ENCODE data around the gene ZNF385C.
"Not testable (repeated sequence)": the region's sequence is repeated elsewhere in the genome, so short reads cannot be mapped to it uniquely, and the experiment has no call there.

The ZNF385C gene, protein sequence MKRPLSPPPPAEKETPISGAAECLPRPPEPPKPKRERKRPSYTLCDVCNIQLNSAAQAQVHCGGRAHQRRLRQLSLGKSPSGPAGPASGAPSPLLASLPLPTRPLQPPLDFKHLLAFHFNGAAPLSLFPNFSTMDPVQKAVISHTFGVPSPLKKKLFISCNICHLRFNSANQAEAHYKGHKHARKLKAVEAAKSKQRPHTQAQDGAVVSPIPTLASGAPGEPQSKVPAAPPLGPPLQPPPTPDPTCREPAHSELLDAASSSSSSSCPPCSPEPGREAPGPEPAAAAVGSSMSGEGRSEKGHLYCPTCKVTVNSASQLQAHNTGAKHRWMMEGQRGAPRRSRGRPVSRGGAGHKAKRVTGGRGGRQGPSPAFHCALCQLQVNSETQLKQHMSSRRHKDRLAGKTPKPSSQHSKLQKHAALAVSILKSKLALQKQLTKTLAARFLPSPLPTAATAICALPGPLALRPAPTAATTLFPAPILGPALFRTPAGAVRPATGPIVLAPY

GRCh38 chr17:42097691-42098631 is at the start of gene ZNF385C:
ZNF385C (minus strand) TSS chr17:42098473; CDS start chr17:42063056, 35,417 bp downstream.
- no peak for DNase-seq

DNA sequence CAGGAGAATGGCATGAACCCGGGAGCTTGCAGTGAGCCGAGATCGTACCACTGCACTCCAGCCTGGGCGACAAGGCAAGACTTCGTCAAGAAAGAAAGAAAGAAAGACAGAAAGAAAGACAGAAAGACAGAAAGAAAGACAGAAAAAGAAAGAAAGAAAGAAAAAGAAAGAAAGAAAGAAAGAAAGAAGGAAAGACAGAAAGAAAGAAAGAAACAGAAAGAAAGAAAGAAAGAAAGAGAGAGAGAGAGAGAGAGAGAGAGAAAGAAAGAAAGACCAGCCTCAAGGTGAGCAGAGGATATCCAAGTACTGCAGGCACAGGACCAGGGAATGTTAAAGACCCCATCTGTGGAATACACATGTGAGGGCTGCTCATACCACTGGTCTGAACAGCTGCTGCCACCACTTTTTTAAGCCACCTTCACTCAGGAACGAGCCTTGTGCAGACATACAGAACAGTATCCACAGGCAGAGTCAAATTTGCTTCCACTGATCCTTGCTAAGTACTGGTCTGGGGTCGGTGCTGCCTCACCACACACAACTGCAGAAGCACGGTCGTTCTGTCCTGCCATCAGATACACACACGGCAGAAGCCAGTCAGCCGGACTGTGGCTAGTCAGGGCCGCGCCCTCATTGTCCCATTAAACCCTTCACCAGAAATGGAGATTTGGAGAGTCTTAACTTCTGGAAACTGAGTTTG is 48.8 kb upstream of the ZNF385C start:
- no peak for DNase-seq

GRCh38 chr17:42143138-42143537 is 44.9 kb upstream of the ZNF385C start:
- not testable (repeated sequence) for DNase-seq

- no peak for DNase-seq
These were observed 44.2 kb upstream of the ZNF385C start for GRCh38 chr17:42142371-42142896.

- no peak for DNase-seq
These were observed 43.1 kb upstream of the ZNF385C start for GRCh38 chr17:42141382-42141781.

DNA sequence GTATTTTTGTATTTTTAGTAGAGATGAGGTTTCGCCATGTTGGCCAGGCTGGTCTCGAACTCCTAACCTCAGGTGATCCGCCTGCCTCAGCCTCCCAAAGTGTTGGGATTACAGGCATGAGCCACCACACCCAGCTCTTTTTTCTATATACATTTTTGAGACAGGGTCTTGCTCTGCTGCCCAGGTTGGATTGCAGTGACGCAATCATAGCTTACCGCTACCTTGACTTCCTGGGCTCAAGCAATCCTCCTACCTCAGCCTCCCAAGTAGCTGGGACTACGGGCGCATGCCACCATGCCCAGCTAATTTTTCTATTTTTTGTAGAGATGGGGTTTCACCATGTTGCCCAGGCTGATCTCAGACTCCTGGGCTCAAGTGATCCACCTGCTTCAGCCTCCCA is 42.4 kb upstream of the ZNF385C start:
- DNase-seq, result not testable (repeated sequence)

DNA sequence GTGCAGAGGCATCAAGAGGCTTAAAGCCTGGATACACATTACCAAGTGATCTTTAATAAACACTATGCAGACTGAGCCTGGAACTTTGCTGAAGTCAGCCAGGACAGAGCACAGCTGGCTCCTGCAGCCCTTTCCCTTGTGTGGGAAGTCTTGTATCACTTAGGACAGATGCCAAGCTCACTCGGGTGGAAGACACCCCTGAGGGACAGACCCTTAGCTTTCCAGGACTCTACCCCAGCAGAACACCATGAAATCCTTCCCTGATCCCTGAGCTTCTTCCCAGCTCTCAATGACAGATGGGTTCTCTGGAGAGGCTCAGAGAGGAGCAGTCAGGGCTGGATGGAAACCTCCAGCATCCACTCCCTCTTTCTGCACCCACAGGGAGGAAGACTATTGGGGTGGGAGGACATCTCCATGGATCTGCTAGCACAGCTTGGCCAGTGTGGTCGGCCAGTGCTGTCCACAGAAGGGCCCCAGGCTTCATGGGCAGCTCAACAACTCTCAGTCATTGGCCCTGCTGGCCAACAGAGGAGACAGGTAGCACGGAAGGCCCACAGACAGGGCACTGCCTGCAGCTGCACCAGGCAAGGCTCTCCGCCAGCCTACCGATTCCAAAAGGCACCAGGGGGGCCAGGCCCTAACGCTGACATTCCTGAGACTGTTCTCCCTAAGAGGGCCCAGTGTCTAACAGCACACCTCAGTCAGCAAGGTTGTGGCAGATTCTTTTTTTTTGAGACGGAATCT is 40.6 kb upstream of the ZNF385C start:
- DNase-seq, result no peak

GRCh38 chr17:42136654-42137051 is 38.4 kb upstream of the ZNF385C start:
- DNase-seq, result no peak

- DNase-seq, result peak; percentile 21
These were observed 37.7 kb upstream of the ZNF385C start for GRCh38 chr17:42135664-42136653.

DNA sequence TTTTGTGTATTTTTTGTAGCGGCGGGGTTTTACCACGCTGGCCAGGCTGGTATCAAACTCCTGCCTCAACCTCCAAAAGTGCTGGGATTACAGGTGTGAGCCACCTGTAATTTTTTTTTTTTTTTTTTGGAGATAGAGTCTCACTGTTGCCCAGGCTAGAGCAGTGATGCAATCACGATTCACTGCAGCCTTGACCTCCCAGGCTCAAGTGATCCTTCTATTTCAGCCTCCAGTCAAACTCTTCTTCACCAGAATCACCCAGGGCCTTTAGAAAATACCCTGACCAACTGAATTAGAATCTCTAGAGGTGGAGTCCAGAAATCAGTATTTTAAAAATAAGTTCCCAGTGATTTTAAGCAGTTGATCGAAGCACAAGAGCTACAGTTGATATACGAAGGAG is 36.9 kb upstream of the ZNF385C start:
- DNase-seq, result no peak

DNA sequence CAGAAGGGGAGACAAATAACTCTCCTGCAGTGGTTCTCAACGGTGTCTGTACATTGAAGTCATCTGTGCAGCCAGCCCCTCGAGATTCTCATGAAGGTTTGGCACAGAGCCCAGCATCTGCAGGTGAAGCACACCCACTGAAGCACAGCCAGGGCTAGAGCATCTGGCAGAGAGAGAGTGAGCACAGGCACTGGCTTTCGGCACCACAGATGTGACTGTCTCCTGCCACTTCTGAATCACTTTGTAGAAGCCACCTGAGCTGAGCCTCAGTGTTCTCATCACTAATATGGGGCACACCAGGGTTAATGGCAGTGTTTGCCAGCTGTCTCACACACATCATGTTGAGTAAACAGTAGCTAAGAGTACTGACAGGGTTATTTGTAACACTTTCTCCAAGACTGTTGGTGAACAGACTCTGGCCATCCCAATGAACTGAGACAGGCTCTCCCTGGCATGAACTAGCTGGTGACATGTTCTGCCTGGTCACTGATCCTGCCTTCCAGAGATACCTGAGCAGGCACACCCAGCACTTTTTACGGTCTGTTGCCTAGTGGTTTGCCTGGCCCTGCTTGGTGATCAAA is 35.3 kb upstream of the ZNF385C start:
- DNase-seq, result no peak

DNA sequence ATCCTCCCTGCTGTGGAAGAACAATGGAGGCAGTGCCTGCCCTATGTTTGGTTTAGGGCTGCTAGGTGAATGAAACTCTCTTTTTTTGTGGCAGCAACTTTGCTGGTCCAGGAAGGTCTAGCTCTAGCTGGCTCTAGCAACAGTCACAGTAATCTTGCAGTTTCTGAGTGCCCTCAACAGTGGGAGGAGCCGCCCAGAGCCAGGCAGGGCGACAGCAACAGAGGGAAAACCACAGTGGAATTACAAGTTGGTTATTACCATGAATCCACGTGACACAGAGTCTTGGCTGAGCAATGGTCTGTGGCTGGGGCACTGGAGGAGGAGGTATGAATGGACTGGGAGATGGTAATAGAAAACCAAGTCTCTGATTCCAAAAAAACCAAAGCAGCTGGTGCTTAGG is 34.7 kb upstream of the ZNF385C start:
- no peak for DNase-seq

DNA sequence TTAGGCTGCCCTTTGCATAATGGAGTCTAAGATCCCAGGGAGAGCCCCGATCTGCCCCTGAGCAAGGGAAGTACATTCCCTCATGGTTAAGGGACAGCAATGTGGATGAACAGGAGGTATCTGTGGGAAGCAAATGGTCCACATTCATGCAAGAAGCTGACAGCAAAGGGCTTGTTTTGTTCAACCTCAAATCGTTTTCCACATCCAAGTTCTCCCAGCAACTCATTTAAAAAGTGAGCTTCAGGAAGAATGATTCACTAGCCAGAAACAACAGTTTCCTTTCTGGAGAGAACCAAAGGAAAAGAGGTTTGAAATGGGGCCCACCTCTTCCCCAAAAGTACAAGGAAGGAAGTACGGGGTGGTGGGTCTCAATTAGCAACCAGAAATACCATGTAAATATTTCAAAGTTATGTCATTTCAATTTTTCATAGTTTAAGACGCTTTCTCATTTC is 33.7 kb upstream of the ZNF385C start:
- no peak for DNase-seq

DNA sequence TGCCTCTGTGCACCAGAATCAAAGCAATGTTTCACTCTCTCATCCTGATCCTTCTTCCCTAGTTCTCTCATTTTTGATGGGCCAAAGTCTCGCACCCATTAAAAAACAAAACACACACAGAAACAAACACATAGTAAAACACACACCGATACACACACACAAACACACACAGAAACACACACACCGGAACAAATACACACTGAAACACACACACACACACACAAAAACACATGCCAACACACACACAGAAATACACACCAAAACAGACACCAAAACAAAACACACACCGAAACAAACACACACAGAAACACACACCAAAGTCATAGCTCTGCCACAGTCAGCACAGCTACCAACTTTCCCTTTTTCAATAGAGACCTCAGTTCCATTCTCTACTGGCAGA is 33.0 kb upstream of the ZNF385C start:
- no peak for DNase-seq

GRCh38 chr17:42130310-42130936 is 32.1 kb upstream of the ZNF385C start:
- DNase-seq, result no peak

DNA sequence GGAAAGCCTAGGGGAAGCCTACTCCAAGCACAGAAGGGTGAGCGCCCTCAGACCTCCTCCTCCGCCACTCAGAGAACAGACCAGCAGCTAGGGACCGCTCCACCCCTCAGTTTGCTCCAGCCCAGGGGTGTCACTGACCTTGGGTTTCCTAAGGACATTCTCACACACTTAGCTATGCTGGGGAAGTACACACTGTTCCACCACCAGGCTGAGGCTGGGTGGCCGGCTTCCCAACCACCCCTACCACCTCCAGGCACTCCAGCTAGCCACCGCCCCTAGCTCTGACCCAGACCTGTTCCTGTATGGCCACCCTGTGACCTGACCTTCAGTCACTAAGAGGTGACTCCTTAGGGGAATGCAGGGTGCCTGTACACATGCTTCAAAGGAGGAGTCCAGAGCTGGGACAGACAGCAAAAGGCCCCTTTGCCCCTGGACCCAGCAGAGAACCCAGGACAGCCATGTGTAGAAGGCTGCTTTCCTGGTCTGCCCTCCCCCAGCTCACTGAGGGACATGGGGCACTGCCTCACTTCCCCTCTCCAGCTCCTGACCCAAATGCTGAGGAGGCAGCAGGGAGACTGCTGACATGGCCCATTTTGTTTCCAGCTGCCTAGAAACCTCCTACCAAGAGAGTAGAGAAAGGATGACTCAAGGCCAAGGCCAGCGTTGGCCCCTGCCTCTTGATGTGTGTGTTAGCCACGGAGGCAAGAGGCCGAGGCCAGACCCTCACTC is 31.0 kb upstream of the ZNF385C start:
- no peak for DNase-seq

- no peak for DNase-seq
These were observed 29.1 kb upstream of the ZNF385C start for GRCh38 chr17:42127414-42127813.

DNA sequence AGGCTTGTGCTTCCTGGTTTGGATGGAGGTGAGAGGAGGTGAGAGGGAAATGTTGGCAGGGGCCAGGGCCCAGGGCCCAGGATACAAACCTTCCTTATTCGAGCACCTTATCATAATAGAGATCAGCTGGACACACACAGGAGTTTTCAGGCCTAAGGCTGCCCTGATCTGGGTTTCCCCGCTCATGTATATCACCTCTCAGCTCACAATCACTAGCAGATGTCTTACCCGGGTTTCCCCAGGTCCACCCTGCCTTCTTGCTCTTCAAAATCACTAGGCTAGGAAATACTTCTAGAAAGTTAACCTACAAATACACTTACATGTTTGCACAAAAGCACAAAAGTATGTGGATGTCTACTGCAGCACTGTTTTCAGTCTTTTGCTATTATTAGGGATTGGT is 28.6 kb upstream of the ZNF385C start:
- DNase-seq, result no peak

- no peak for DNase-seq
These were observed 27.3 kb upstream of the ZNF385C start for GRCh38 chr17:42125565-42125964.

All from NCI-H748 treated with DMSO at 0.1 percent for 48 hours (cell line).